Measurements from ENCODE around the gene S1PR1. TPM values are rescaled to one million over a fixed set of nuclear protein-coding genes. Genes with fewer than 3 reads are reported as not detected.

Gene S1PR1
- total RNA-seq, 2 experiments from 2014 or later = 397 to 414 TPM

DNA sequence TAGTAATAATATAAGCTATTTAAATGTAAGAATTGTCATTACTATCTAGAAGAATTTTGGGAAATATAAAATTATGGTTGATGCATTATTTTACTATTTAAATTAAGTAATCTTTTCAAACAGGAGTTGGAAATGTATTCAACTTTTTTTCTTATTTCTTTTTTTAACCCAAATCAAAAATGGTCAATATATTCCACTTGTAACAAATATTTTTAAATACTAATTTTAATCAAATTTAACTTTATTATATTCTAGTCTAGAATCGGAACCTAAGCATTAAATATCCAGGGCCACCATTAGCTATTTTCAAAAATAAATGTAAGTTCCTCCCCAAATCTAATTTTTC, 37.2 kb upstream of the S1PR1 start:
- TF ChIP-seq, protein P1, sequence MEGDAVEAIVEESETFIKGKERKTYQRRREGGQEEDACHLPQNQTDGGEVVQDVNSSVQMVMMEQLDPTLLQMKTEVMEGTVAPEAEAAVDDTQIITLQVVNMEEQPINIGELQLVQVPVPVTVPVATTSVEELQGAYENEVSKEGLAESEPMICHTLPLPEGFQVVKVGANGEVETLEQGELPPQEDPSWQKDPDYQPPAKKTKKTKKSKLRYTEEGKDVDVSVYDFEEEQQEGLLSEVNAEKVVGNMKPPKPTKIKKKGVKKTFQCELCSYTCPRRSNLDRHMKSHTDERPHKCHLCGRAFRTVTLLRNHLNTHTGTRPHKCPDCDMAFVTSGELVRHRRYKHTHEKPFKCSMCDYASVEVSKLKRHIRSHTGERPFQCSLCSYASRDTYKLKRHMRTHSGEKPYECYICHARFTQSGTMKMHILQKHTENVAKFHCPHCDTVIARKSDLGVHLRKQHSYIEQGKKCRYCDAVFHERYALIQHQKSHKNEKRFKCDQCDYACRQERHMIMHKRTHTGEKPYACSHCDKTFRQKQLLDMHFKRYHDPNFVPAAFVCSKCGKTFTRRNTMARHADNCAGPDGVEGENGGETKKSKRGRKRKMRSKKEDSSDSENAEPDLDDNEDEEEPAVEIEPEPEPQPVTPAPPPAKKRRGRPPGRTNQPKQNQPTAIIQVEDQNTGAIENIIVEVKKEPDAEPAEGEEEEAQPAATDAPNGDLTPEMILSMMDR (IDR thresholded peaks at IDR 0.05) = no peak
- H3K4me3 ChIP-seq (ENCODE audit: low read length) = no peak overlapping the region
- no peaks in the 10 kb centered on the region for H3K36me3 ChIP-seq (ENCODE audit: insufficient read depth, low read length)
- H3K36me3 Mint-ChIP-seq (ENCODE audit: low read depth) = no peaks in the 10 kb centered on the region
- no peaks in the 10 kb centered on the region for H3K27me3 Mint-ChIP-seq
- H3K4me1 Mint-ChIP-seq (ENCODE audit: low read depth) = peaks cover 4% of the 10 kb centered on the region
- H3K9me3 ChIP-seq (ENCODE audit: control insufficient read depth in 1 of 2, insufficient read depth in 1 of 2, low read length in 2 of 2) = no peaks in the 10 kb centered on the region
- no peaks in the 10 kb centered on the region for H3K9me3 Mint-ChIP-seq
- ATAC-seq (ENCODE audit: poor library complexity) (no peak), DNase-seq (no peak)
- H3K27ac Mint-ChIP-seq = no peak overlapping the region
- no peaks in the 10 kb centered on the region for H3K4me1 ChIP-seq (ENCODE audit: insufficient read depth, low read length)
- no peak overlapping the region for H3K4me3 Mint-ChIP-seq
- intact Hi-C loops (cut with DNase I, micrococcal nuclease) = no loop called here
- ChIA-PET CTCF (interaction anchor here (1.5 kb wide), 1 partner anchor 89 kb away, joined by 3 read pairs; no protein-coding TSS in a partner anchor), POLR2A (interaction anchor here (1.2 to 2.6 kb wide), 2 partner anchors 13 to 36 kb away, joined by 3 to 8 read pairs; partner anchors contain the start of gene S1PR1)
- H3K27me3 ChIP-seq (ENCODE audit: control insufficient read depth in 1 of 2, insufficient read depth in 2 of 2, low read length in 2 of 2) = no peaks in the 10 kb centered on the region
- H3K27ac ChIP-seq (ENCODE audit: low read depth in 1 of 2, low read length in 2 of 2) = no peak overlapping the region

DNA sequence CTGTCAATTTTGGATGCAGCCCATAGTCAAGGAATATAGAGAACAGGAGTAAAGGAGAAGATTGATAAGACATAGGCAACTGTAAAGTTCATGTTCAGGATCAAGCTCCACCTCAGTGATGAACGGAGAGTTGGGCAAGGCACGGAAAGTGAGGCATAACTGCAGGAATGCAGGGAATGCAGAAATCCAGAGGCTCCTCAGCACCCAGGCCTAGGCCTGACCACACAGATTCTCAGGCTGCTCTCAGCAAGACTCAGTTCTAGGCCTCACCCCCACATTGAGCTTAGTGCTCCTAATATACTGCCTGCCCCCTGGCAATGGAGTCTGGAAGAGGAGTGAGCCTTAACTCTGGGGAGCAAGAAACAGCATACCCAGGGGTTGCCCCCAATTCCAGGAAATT, 36.3 kb upstream of the S1PR1 start:
- Histone ChIP-seq H3K36me3 (ENCODE audit: insufficient read depth, low read length) (no peaks in the 10 kb centered on the region), H3K27me3 (ENCODE audit: control insufficient read depth in 1 of 2, insufficient read depth in 2 of 2, low read length in 2 of 2) (no peaks in the 10 kb centered on the region), H3K4me1 (ENCODE audit: insufficient read depth, low read length) (no peaks in the 10 kb centered on the region), H3K4me3 (ENCODE audit: low read length) (no peak overlapping the region), H3K27ac (ENCODE audit: low read depth in 1 of 2, low read length in 2 of 2) (no peak overlapping the region), H3K9me3 (ENCODE audit: control insufficient read depth in 1 of 2, insufficient read depth in 1 of 2, low read length in 2 of 2) (no peaks in the 10 kb centered on the region)
- H3K27ac Mint-ChIP-seq = no peak overlapping the region
- no peak overlapping the region for H3K4me3 Mint-ChIP-seq
- H3K36me3 Mint-ChIP-seq (ENCODE audit: low read depth) = no peaks in the 10 kb centered on the region
- H3K9me3 Mint-ChIP-seq = no peaks in the 10 kb centered on the region
- no peaks in the 10 kb centered on the region for H3K27me3 Mint-ChIP-seq
- intact Hi-C loops (cut with DNase I, micrococcal nuclease) = no loop called here
- TF ChIP-seq, protein P1 (IDR thresholded peaks at IDR 0.05) = no peak
- no peak for ATAC-seq (ENCODE audit: poor library complexity)
- DNase-seq = no peak
- peaks cover 4% of the 10 kb centered on the region for H3K4me1 Mint-ChIP-seq (ENCODE audit: low read depth)
- ChIA-PET CTCF (no interaction called here), POLR2A (interaction anchor here (2.6 kb wide), 1 partner anchor 35 kb away, joined by 8 read pairs; the partner anchor contains the start of gene S1PR1)

DNA sequence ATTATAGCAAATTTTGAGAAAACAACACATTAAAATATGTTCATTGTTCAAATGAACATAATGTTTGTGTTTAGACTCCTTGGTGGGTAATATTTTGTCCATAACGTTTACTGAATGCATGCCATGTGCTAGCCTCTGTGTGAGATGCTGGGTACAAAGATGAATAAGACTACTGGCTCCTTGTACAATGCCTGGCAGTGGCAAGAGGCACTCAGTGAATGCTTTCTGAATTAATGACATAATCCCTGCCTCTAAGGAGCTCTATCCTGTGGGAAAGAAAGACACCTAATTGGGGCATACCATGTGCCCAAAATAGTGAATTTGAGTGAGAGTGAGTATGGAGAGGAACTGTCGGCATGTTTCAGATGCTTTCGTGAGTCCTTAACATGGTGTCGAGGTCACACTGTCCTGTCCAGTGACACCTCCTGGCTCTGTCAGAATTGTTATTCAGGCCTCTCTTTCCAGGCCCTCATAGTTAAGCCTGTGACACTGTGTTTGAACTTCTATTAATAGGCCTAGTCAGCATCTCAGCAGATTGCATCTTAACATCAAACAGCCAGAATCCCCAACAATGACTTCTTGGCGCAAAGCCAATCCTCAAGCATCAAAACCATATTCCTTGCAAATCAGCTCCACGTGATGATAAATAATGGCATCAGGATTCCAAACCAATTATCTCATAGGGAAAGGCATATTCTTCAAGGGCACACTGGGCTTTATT, 32.8 kb upstream of the S1PR1 start:
- Histone ChIP-seq H3K4me3 (ENCODE audit: low read length) (no peak overlapping the region), H3K27me3 (ENCODE audit: control insufficient read depth in 1 of 2, insufficient read depth in 2 of 2, low read length in 2 of 2) (no peaks in the 10 kb centered on the region), H3K4me1 (ENCODE audit: insufficient read depth, low read length) (no peaks in the 10 kb centered on the region), H3K36me3 (ENCODE audit: insufficient read depth, low read length) (no peaks in the 10 kb centered on the region), H3K27ac (ENCODE audit: low read depth in 1 of 2, low read length in 2 of 2) (no peak overlapping the region), H3K9me3 (ENCODE audit: control insufficient read depth in 1 of 2, insufficient read depth in 1 of 2, low read length in 2 of 2) (no peaks in the 10 kb centered on the region)
- Mint-ChIP-seq H3K27me3 (no peaks in the 10 kb centered on the region), H3K9me3 (no peaks in the 10 kb centered on the region), H3K27ac (no peak overlapping the region), H3K4me1 (ENCODE audit: low read depth) (peaks cover 4% of the 10 kb centered on the region), H3K4me3 (no peak overlapping the region), H3K36me3 (ENCODE audit: low read depth) (no peaks in the 10 kb centered on the region)
- DNase-seq (no peak), ATAC-seq (ENCODE audit: poor library complexity) (no peak)
- POLR2A ChIA-PET = no interaction called here
- CTCF ChIA-PET = no interaction called here
- intact Hi-C loops (cut with DNase I, micrococcal nuclease) = no loop called here
- TF ChIP-seq, protein P1 (IDR thresholded peaks at IDR 0.05) = no peak
